PC-3 (cell line): ENCODE data around the gene APBA1. TPM values are rescaled to one million over a fixed set of nuclear protein-coding genes. Genes with fewer than 3 reads are reported as not detected.
"Not testable (repeated sequence)": the region's sequence is repeated elsewhere in the genome, so short reads cannot be mapped to it uniquely, and the experiment has no call there.

Source experiments
- ATAC-seq: fragments of 200-7000 bp; cut with Tn5 transposase; 2 replicates; pipeline ENCODE4 v1.9.1; 2020; ENCODE audit warnings: mild to moderate bottlenecking, moderate library complexity
- BruUV-seq: library from RNA; stranded (reverse); fragments of 400-500 nt; replicated peaks from 2 replicates; lab custom pipeline; 2021; lab: Mats Ljungman, UMichigan
- CTCF ChIA-PET: fragments of 300-600 bp; sonication (Branson Sonifier 250); formaldehyde crosslinking; loops from one replicate; lab custom pipeline; 2022; ENCODE audit warnings: antibody characterized with exemption; lab: Charles Lee
- POLR2A ChIA-PET: fragments of 300-600 bp; sonication (Branson Sonifier 250); formaldehyde crosslinking; loops from one replicate; lab custom pipeline; 2022; ENCODE audit warnings: antibody characterized with exemption; ENCODE audit not compliant: unreplicated experiment; lab: Charles Lee
- DNase-seq: peaks from one replicate; pipeline ENCODE4 v3.0.0-alpha.2; 2015
- H2AFZ ChIP-seq: fragments of 300-600 bp; sonication (generic); 2 replicates; pipeline ENCODE4 v1.6.0; 2016; ENCODE audit warnings: antibody characterized with exemption, low read length
- H3F3A ChIP-seq: fragments of 300-600 bp; sonication (generic); one replicate; pipeline ENCODE4 v1.6.0; 2017; ENCODE audit warnings: antibody characterized with exemption, low read length, control low read depth, mild to moderate bottlenecking; ENCODE audit not compliant: unreplicated experiment
- H3K27ac ChIP-seq: fragments of 300-600 bp; sonication (generic); 2 replicates; pipeline ENCODE4 v1.5.1; 2016; ENCODE audit warnings: mild to moderate bottlenecking, low read length
- H3K27me3 ChIP-seq: fragments of 300-600 bp; sonication (generic); 2 replicates; pipeline ENCODE4 v1.6.1; 2016; ENCODE audit warnings: low read length, mixed read lengths
- H3K36me3 ChIP-seq: fragments of 300-600 bp; sonication (generic); 2 replicates; pipeline ENCODE4 v1.6.1; 2016; ENCODE audit warnings: low read depth, mixed run types, low read length, mixed read lengths
- H3K4me1 ChIP-seq: fragments of 300-600 bp; sonication (generic); 2 replicates; pipeline ENCODE4 v1.5.1; 2016; ENCODE audit warnings: low read length; ENCODE audit not compliant: insufficient read depth
- H3K4me2 ChIP-seq: fragments of 300-600 bp; sonication (generic); 2 replicates; pipeline ENCODE4 v1.6.0; 2016; ENCODE audit warnings: low read length
- H3K4me3 ChIP-seq: fragments of 300-600 bp; sonication (generic); 2 replicates; pipeline ENCODE4 v1.5.1; 2016; ENCODE audit warnings: mild to moderate bottlenecking, low read length, mixed read lengths
- H3K79me2 ChIP-seq: fragments of 300-600 bp; sonication (generic); 2 replicates; pipeline ENCODE4 v1.6.1; 2017; ENCODE audit warnings: low read length, mixed read lengths
- H3K9ac ChIP-seq: fragments of 300-600 bp; sonication (generic); 2 replicates; pipeline ENCODE4 v1.6.0; 2016; ENCODE audit warnings: mild to moderate bottlenecking, low read length
- H3K9me2 ChIP-seq: fragments of 300-600 bp; sonication (generic); replicated peaks from 2 replicates; pipeline ENCODE4 v1.6.1; 2016; ENCODE audit warnings: mixed run types, low read length, mixed read lengths
- H3K9me3 ChIP-seq: fragments of 300-600 bp; sonication (generic); 2 replicates; pipeline ENCODE4 v1.6.1; 2016; ENCODE audit warnings: low read length, mixed read lengths
- H4K20me1 ChIP-seq: fragments of 300-600 bp; sonication (generic); 2 replicates; pipeline ENCODE4 v1.6.1; 2016; ENCODE audit warnings: low read length, mixed read lengths
- EZH2 ChIP-seq: fragments of 300-600 bp; sonication (generic); IDR thresholded peaks from one replicate; pipeline ENCODE4 v1.6.1; 2017; ENCODE audit warnings: antibody characterized with exemption, mild to moderate bottlenecking, low read length; ENCODE audit not compliant: unreplicated experiment
- EZH2phosphoT487 ChIP-seq: fragments of 300-600 bp; sonication (generic); IDR thresholded peaks from 2 replicates; pipeline ENCODE4 v1.6.1; 2018; ENCODE audit warnings: mild to moderate bottlenecking, antibody characterized with exemption, low read length, borderline replicate concordance
- intact Hi-C: fragments of 100-400 bp; cut with micrococcal nuclease; formaldehyde crosslinking; loops from 2 replicates; pipeline ENCODE4 v1.9.0; 2023
- total RNA-seq: library from RNA; depleted of rRNA; stranded (reverse); fragments of >200 nt; gene quantifications from 2 replicates; pipeline ENCODE4 v1.2.3, GENCODE V29; 2014
- TF ChIP-seq, protein P1 (sequence below): fragments of 300-600 bp; sonication (generic); conservative IDR thresholded peaks from 2 replicates; pipeline ENCODE4 v1.5.1; 2017; ENCODE audit warnings: antibody characterized with exemption, low read depth, mild to moderate bottlenecking, low read length

Gene APBA1
- total RNA-seq, 1 experiment from 2014 or later = 0.07 TPM

DNA sequence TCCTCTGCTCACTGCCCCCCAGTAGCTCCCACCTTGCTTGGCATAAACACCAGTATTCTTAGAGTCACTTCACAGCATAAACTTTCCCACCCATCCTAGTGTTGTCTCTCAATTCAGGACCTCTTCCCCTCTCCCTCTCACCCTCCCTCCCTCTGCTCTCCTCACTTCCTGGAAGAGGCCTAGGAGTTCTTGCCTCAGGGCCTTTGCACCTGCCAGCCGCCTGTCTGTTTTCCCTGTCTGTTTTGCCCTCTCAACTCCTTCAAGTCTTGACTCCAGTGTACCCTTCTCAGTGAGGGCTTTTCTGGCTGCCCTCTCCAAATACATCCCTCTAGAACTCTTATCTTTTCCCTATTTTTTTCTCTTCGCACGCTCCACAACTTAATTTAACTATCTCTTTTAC is 260.9 kb downstream of the APBA1 start:
- no peak overlapping the region for H3K27ac ChIP-seq
- ChIA-PET POLR2A (no interaction called here), CTCF (no interaction called here)
- ATAC-seq (no peak), DNase-seq (no peak)
- H3K9me2 ChIP-seq = no peaks in the 10 kb centered on the region
- H3K79me2 ChIP-seq = no peaks in the 10 kb centered on the region
- no peak overlapping the region for H3K4me2 ChIP-seq
- H3K9me3 ChIP-seq = no peaks in the 10 kb centered on the region
- no peaks in the 10 kb centered on the region for H3K4me1 ChIP-seq
- no peaks in the 10 kb centered on the region for H4K20me1 ChIP-seq
- intact Hi-C loops = no loop called here
- H3K27me3 ChIP-seq = no peaks in the 10 kb centered on the region
- no peaks in the 10 kb centered on the region for H3F3A ChIP-seq
- H3K4me3 ChIP-seq = no peak overlapping the region
- H3K9ac ChIP-seq = no peak overlapping the region
- no peak overlapping the region for H2AFZ ChIP-seq
- no TSS peak for BruUV-seq
- H3K36me3 ChIP-seq = no peaks in the 10 kb centered on the region
- TF ChIP-seq, protein P1, sequence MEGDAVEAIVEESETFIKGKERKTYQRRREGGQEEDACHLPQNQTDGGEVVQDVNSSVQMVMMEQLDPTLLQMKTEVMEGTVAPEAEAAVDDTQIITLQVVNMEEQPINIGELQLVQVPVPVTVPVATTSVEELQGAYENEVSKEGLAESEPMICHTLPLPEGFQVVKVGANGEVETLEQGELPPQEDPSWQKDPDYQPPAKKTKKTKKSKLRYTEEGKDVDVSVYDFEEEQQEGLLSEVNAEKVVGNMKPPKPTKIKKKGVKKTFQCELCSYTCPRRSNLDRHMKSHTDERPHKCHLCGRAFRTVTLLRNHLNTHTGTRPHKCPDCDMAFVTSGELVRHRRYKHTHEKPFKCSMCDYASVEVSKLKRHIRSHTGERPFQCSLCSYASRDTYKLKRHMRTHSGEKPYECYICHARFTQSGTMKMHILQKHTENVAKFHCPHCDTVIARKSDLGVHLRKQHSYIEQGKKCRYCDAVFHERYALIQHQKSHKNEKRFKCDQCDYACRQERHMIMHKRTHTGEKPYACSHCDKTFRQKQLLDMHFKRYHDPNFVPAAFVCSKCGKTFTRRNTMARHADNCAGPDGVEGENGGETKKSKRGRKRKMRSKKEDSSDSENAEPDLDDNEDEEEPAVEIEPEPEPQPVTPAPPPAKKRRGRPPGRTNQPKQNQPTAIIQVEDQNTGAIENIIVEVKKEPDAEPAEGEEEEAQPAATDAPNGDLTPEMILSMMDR = no peak
- TF ChIP-seq EZH2phosphoT487 (no peak), EZH2 (no peak)

DNA sequence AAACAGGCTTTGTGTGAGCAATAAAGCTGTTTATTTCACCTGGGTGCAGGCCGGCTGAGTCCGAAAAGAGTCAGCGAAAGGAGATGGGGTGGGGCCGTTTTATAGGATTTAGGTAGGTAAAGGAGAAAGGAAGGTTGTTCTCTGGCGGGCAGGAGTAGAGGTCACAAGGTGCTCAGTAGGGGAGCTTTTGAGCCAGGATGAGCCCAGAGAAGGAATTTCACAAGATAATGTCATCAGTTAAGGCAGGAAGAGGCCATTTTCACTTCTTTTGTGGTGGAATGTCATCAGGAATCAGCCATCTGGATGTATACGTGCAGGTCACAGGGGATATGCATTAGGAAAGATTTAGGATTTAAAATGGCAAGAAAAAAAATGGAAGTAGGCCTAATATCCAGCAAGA is 262.2 kb downstream of the APBA1 start:
- H3K79me2 ChIP-seq, POLR2A ChIA-PET, intact Hi-C loops, H3K9ac ChIP-seq, H3K4me1 ChIP-seq, H3K27ac ChIP-seq, CTCF ChIA-PET, H2AFZ ChIP-seq, H3F3A ChIP-seq, H4K20me1 ChIP-seq, H3K9me3 ChIP-seq, H3K9me2 ChIP-seq, H3K4me3 ChIP-seq, BruUV-seq, ATAC-seq, H3K4me2 ChIP-seq, DNase-seq, H3K36me3 ChIP-seq, H3K27me3 ChIP-seq: not testable (repeated sequence)

DNA sequence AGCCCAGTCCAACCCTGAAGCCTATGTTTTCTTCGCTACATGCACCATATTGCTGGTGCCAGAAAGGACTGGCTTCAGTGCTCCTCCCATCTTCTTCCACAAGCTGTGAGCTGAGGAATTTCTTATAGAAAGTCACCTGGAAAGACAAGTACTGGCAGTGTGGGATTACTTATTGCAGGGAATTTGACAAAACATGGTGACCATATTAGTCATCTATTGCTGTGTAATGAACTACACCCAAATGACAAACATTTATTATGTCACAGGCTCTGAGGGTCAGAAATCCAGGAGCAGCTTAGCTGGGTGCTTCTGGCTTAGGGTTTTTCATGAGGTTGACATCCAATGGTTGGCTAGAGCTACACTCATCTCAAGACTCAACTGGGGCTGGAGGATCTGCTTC is 271.7 kb downstream of the APBA1 start:
- DNase-seq = peak; percentile 52
- Histone ChIP-seq H2AFZ (no peak overlapping the region), H3K79me2 (no peaks in the 10 kb centered on the region), H3K9ac (no peak overlapping the region), H3K9me2 (no peaks in the 10 kb centered on the region), H3K4me2 (no peak overlapping the region), H3K27ac (no peak overlapping the region), H3K9me3 (no peaks in the 10 kb centered on the region), H4K20me1 (no peaks in the 10 kb centered on the region), H3K27me3 (no peaks in the 10 kb centered on the region), H3K4me1 (0 out of 2 replicates have a peak, but pooled peaks cover 9% of the 10 kb centered on the region), H3F3A (no peaks in the 10 kb centered on the region), H3K4me3 (no peak overlapping the region), H3K36me3 (no peaks in the 10 kb centered on the region)
- ATAC-seq = no peak; the same call in 1 of the 2 replicates
- intact Hi-C loops = no loop called here
- ChIA-PET POLR2A (no interaction called here), CTCF (no interaction called here)
- BruUV-seq = no TSS peak
- TF ChIP-seq, protein P1 = no peak
- no peak for TF ChIP-seq EZH2
- TF ChIP-seq EZH2phosphoT487 = no peak
